Adrenal gland (tissue), 5 donors: ENCODE data around the gene ANO6.

Source experiments
- CTCF ChIP-seq, 6 experiments: fragments of 450-650 bp in 4 of 6; fragments of 200-600 bp in 2 of 6; sonication (generic) in 1 of 6; IDR thresholded peaks; 1 replicate in 5 of 6; 2 replicates in 1 of 6; pipeline versions ENCODE4 v1.5.1 to v1.8.0; 2016 to 2021; ENCODE audit warnings: antibody characterized with exemption in 6 of 6, mild to moderate bottlenecking in 2 of 6, moderate library complexity in 1 of 6
- POLR2A ChIP-seq, 2 donors: fragments of 450-650 bp; IDR thresholded peaks; one replicate each; pipeline ENCODE4 v1.6.1; 2017; ENCODE audit warnings: antibody characterized with exemption in 2 of 2, mild to moderate bottlenecking in 2 of 2, moderate library complexity in 1 of 2
- donor health status: DM: no; HTN: no; CAD: no.

- TF ChIP-seq CTCF (IDR thresholded peaks at IDR 0.05): no peak
- no peak for TF ChIP-seq POLR2A (IDR thresholded peaks at IDR 0.05)
Observed at GRCh38 chr12:45192707-45193106, 23.2 kb upstream of the ANO6 start.
